ENCODE data around the gene VARS2. TPM values are rescaled to one million over a fixed set of nuclear protein-coding genes. Genes with fewer than 3 reads are reported as not detected.
"Not testable (repeated sequence)": the region's sequence is repeated elsewhere in the genome, so short reads cannot be mapped to it uniquely, and the experiment has no call there.

VARS2 gene
- total RNA-seq, 4 donors from 2014 or later, result 13.1 to 64.7 (median 25.8) TPM

DNA sequence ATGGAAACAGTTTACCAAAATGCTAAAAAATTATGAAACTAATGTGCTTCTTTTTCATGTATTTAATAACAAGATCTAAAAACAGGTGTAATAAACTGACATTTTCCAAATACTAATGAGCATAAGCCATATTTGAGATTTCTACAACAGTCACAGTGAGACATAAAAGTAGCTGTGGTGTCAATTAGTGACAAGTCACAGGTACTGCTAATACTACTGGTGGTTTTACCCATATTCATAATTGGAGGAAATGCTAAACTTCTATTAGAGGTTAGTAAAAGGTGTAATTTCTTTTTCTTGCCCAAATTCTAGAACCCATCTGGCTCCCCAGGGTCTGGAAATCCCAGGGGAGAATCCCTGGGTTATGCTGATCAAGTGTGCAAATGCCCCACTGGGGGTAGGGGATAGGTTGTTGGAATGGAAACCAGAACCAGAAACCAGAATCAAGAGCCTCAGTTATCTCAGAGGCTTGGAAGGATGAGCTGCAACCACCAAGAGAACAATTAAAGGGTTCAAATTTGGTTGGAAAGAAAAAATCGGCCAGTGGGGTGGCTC is 13.1 kb upstream of the VARS2 start:
- intact Hi-C loops (cut with DNase I; ENCODE audit: low total_unique reads), result no loop called here
- Histone ChIP-seq H3K27ac (no peak overlapping the region), H3K27me3 (no peaks in the 10 kb centered on the region), H3K36me3 (peaks cover 0 to 23% (median 3%) of the 10 kb centered on the region in 4 donors), H3K9me3 (no peaks in the 10 kb centered on the region), H3K4me1 (no peaks in the 10 kb centered on the region), H3K4me3 (no peak overlapping the region)
- DNase-seq, result no peak
- in situ Hi-C loops (cut with MboI; ENCODE audit: low pct_ligation_motif_present in 1 of 4, low pct_unique_long_range_greater_than_20kb in 1 of 4, low sequenced_read_pairs in 3 of 4), result no loop called here
- WGBS, 2 donors (ENCODE audit: low coverage in 1 of 2), result 78% methylated on average over 1 of the region's 1 CpG; no CpG with 5 or more reads in 1 of the 2 donors
- TF ChIP-seq, protein P1, sequence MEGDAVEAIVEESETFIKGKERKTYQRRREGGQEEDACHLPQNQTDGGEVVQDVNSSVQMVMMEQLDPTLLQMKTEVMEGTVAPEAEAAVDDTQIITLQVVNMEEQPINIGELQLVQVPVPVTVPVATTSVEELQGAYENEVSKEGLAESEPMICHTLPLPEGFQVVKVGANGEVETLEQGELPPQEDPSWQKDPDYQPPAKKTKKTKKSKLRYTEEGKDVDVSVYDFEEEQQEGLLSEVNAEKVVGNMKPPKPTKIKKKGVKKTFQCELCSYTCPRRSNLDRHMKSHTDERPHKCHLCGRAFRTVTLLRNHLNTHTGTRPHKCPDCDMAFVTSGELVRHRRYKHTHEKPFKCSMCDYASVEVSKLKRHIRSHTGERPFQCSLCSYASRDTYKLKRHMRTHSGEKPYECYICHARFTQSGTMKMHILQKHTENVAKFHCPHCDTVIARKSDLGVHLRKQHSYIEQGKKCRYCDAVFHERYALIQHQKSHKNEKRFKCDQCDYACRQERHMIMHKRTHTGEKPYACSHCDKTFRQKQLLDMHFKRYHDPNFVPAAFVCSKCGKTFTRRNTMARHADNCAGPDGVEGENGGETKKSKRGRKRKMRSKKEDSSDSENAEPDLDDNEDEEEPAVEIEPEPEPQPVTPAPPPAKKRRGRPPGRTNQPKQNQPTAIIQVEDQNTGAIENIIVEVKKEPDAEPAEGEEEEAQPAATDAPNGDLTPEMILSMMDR (IDR thresholded peaks at IDR 0.05), result no peak

DNA sequence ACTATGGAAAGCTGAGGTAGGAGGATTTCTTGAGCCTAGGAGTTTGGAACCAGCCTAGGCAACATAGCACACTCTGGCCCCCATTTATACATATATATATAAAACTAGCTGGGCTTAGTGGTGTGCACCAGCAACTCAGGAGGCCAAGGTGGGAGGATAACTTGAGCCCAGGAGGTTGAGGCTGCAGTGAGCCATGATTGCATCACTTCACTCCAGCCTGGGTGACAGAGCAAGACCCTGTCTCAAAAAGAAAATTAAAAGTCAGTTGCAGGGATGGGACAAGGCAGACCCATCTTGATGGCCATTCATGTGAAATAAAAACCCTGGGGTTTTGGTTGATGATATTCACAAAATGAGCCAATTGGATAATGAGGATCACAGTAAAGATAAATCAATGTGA is 12.6 kb upstream of the VARS2 start:
- H3K27me3 ChIP-seq, result no peaks in the 10 kb centered on the region
- H3K9me3 ChIP-seq, result no peaks in the 10 kb centered on the region
- TF ChIP-seq EP300 (IDR thresholded peaks at IDR 0.05; ENCODE audit: low read depth) (no peak), POLR2A (IDR thresholded peaks at IDR 0.05) (no peak), POLR2AphosphoS5 (IDR thresholded peaks at IDR 0.05) (no peak)
- TF ChIP-seq, protein P1 (IDR thresholded peaks at IDR 0.05), result no peak
- in situ Hi-C loops (cut with MboI; ENCODE audit: low pct_ligation_motif_present in 1 of 4, low pct_unique_long_range_greater_than_20kb in 1 of 4, low sequenced_read_pairs in 3 of 4), result no loop called here
- no peak overlapping the region for H3K4me3 ChIP-seq
- intact Hi-C loops (cut with DNase I; ENCODE audit: low total_unique reads), result no loop called here
- H3K4me1 ChIP-seq, result no peaks in the 10 kb centered on the region
- no peak for DNase-seq
- H3K36me3 ChIP-seq, result peaks cover 0 to 21% (median 3%) of the 10 kb centered on the region in 4 donors
- H3K27ac ChIP-seq, result no peak overlapping the region

DNA sequence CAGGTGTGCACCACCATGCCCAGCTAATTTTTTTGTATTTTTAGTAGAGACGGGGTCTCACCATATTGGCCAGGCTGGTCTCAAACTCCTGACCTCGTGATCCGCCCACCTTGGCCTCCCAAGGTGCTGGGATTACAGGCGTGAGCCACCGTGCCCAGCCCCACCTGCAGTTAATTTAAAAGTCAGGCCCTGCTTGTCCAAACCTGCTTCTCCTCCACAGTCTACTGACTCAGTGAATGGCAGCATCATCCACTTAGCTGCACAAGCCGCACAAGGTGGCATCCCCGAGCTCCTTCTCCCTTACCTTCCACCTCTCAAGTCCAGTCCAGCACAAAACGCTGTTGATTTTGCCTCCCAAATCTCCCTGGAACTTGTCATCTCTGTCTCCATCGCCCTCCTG is 11.8 kb upstream of the VARS2 start:
- WGBS, 2 donors (ENCODE audit: low coverage in 1 of 2), result 76 to 100% methylated on average over 1 to 9 of the region's 9 CpGs
- DNase-seq; in situ Hi-C loops (cut with MboI; ENCODE audit: low pct_ligation_motif_present in 1 of 4, low pct_unique_long_range_greater_than_20kb in 1 of 4, low sequenced_read_pairs in 3 of 4): not testable (repeated sequence)

GRCh38 chr6:30902709-30903108 is 11.3 kb upstream of the VARS2 start:
- intact Hi-C loops (cut with DNase I; ENCODE audit: low total_unique reads), result no loop called here
- H3K9me3 ChIP-seq, result no peaks in the 10 kb centered on the region
- H3K27me3 ChIP-seq, result no peaks in the 10 kb centered on the region
- WGBS, 2 donors (ENCODE audit: low coverage in 1 of 2), result 25 to 40% methylated on average over 4 to 5 of the region's 5 CpGs
- no peak overlapping the region for H3K27ac ChIP-seq
- in situ Hi-C loops (cut with MboI; ENCODE audit: low pct_ligation_motif_present in 1 of 4, low pct_unique_long_range_greater_than_20kb in 1 of 4, low sequenced_read_pairs in 3 of 4), result no loop called here
- no peak for DNase-seq
- H3K4me3 ChIP-seq, result no peak overlapping the region
- H3K4me1 ChIP-seq, result peaks cover 0 to 9% (median 3%) of the 10 kb centered on the region in 4 donors
- peaks cover 0 to 16% (median 3%) of the 10 kb centered on the region in 4 donors for H3K36me3 ChIP-seq
- TF ChIP-seq POLR2AphosphoS5 (IDR thresholded peaks at IDR 0.05), result no peak
- TF ChIP-seq POLR2A (IDR thresholded peaks at IDR 0.05), result no peak
- TF ChIP-seq, protein P1 (IDR thresholded peaks at IDR 0.05), result no peak
- TF ChIP-seq EP300 (IDR thresholded peaks at IDR 0.05; ENCODE audit: low read depth), result no peak

More for the DNA sequence above, 11.8 kb upstream of the VARS2 start:
- peaks cover 0 to 21% (median 3%) of the 10 kb centered on the region in 4 donors for H3K36me3 ChIP-seq
- H3K27me3 ChIP-seq; H3K4me1 ChIP-seq; H3K27ac ChIP-seq; intact Hi-C loops (cut with DNase I; ENCODE audit: low total_unique reads); H3K9me3 ChIP-seq; H3K4me3 ChIP-seq: not testable (repeated sequence)

DNA sequence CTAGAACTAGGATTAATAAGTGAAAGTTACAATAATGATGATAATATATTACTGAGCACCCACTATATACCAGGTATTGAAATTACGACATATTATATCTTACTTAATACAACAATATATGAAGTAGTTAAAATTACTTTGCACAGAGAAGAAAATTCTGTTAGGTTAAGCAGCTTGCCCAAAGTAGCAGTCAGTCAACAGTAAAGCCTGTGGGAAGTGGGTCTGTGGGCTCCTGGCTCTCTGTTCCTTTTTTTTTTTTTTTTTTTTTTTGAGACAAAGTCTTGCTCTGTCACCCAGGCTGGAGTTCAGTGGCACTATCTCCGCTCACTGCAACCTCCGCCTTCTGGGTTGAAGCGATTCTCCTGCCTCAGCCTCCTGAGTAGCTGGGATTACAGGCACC is 10.8 kb upstream of the VARS2 start:
- no peak for TF ChIP-seq EP300 (IDR thresholded peaks at IDR 0.05; ENCODE audit: low read depth)
- TF ChIP-seq POLR2A (IDR thresholded peaks at IDR 0.05), result no peak
- TF ChIP-seq, protein P1 (IDR thresholded peaks at IDR 0.05), result no peak
- no peak for TF ChIP-seq POLR2AphosphoS5 (IDR thresholded peaks at IDR 0.05)
- Histone ChIP-seq H3K9me3 (no peaks in the 10 kb centered on the region), H3K4me1 (peaks cover 0 to 9% (median 3%) of the 10 kb centered on the region in 4 donors), H3K27me3 (no peaks in the 10 kb centered on the region), H3K27ac (no peak overlapping the region), H3K36me3 (peaks cover 0 to 11% (median 3%) of the 10 kb centered on the region in 4 donors), H3K4me3 (no peak overlapping the region)
- 77 to 94% methylated on average over 1 to 4 of the region's 4 CpGs for WGBS, 2 donors (ENCODE audit: low coverage in 1 of 2)
- DNase-seq, result no peak
- in situ Hi-C loops (cut with MboI; ENCODE audit: low pct_ligation_motif_present in 1 of 4, low pct_unique_long_range_greater_than_20kb in 1 of 4, low sequenced_read_pairs in 3 of 4), result no loop called here
- intact Hi-C loops (cut with DNase I; ENCODE audit: low total_unique reads), result no loop called here

DNA sequence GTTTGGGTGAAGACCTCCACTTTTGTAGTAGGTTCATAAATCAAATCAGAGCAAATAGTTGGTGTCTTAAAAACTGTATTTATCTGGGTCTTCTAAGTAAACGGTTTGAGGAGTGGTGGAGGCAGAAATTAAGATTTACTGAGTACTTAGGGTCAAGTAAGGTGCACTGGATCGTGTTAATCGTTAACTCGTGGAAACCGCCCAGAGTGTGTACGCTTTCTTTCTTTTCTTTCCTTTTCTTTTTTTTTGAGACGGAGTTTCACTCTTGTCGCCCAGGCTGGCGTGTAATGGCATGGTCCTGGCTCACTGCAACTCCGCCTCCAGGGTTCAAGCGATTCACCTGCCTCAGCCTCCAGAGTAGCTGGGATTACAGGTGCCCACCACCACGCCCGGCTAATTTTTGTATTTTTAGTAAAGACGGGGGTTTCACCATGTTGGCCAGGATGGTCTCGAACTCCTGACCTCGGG is 6.7 kb upstream of the VARS2 start:
- H3K27me3 ChIP-seq; H3K36me3 ChIP-seq; H3K9me3 ChIP-seq; intact Hi-C loops (cut with DNase I; ENCODE audit: low total_unique reads); in situ Hi-C loops (cut with MboI; ENCODE audit: low pct_ligation_motif_present in 1 of 4, low pct_unique_long_range_greater_than_20kb in 1 of 4, low sequenced_read_pairs in 3 of 4): not testable (repeated sequence)
- Histone ChIP-seq H3K4me3 (peak overlapping the region; percentile 16 to 99 (median 62)), H3K27ac (peak overlapping the region; percentile 49 to 76 (median 72)), H3K4me1 (peaks cover 9 to 20% (median 12%) of the 10 kb centered on the region in 4 donors)
- DNase-seq, result peak; percentile 47
- WGBS, 2 donors (ENCODE audit: low coverage in 1 of 2), result 18 to 39% methylated on average over 8 to 16 of the region's 16 CpGs
